Panc1 (cell line): ENCODE results near the gene TBC1D2. TPM values are rescaled to one million over a fixed set of nuclear protein-coding genes. Genes with fewer than 3 reads are reported as not detected.

Experiments used
- ATAC-seq: fragments of 200-7000 bp; cut with Tn5 transposase; 2 replicates; pipeline ENCODE4 v1.9.1; 2020; ENCODE audit warnings: mild to moderate bottlenecking, moderate library complexity
- BruUV-seq: library from RNA; stranded (reverse); fragments of 400-500 nt; replicated peaks from 2 replicates; lab custom pipeline; 2021; lab: Mats Ljungman, UMichigan
- CTCF ChIA-PET: fragments of 300-600 bp; sonication (Branson Sonifier 250); formaldehyde crosslinking; loops from one replicate; lab custom pipeline; 2022; ENCODE audit warnings: antibody characterized with exemption; lab: Charles Lee
- POLR2A ChIA-PET: fragments of 300-600 bp; sonication (Branson Sonifier 250); formaldehyde crosslinking; loops from one replicate; lab custom pipeline; 2022; ENCODE audit warnings: antibody characterized with exemption; lab: Charles Lee
- DNase-seq: peaks from one replicate; pipeline ENCODE4 v3.0.0-alpha.2; 2010; ENCODE audit warnings: low read depth, low spot score
- H3K27ac ChIP-seq: 2 replicates; pipeline ENCODE4 v1.5.1; 2011; ENCODE audit warnings: mild to moderate bottlenecking, low read length, inconsistent platforms
- H3K27me3 ChIP-seq: fragments of 200-500 bp; sonication (Bioruptor generic); 2 replicates; pipeline ENCODE4 v1.6.0; 2014; ENCODE audit warnings: low read length, inconsistent platforms; ENCODE audit not compliant: control insufficient read depth, insufficient read depth
- H3K36me3 ChIP-seq: fragments of 200-500 bp; sonication (Bioruptor generic); 2 replicates; pipeline ENCODE4 v1.5.1; 2014; ENCODE audit warnings: inconsistent platforms, mild to moderate bottlenecking, low read length, moderate library complexity; ENCODE audit not compliant: control insufficient read depth, insufficient read depth
- H3K4me1 ChIP-seq: 2 replicates; pipeline ENCODE4 v1.5.1; 2011; ENCODE audit warnings: inconsistent platforms, mild to moderate bottlenecking, low read length, moderate library complexity; ENCODE audit not compliant: control insufficient read depth, insufficient read depth
- H3K4me3 ChIP-seq, 2 experiments: 2 replicates each; pipeline ENCODE4 v1.5.1; 2011 to 2012; ENCODE audit warnings: low read depth in 2 of 2, low read length in 2 of 2, mild to moderate bottlenecking in 2 of 2, inconsistent platforms in 1 of 2, moderate library complexity in 1 of 2
- H3K9me3 ChIP-seq: fragments of 200-500 bp; sonication (Bioruptor generic); 2 replicates; pipeline ENCODE4 v1.5.1; 2014; ENCODE audit warnings: low read depth, mild to moderate bottlenecking, inconsistent platforms, low read length, moderate library complexity; ENCODE audit not compliant: control insufficient read depth, insufficient read depth
- CTCF ChIP-seq: fragments of 450-650 bp; IDR thresholded peaks from 2 replicates; pipeline ENCODE4 v1.5.1; 2017; ENCODE audit warnings: mild to moderate bottlenecking
- POLR2AphosphoS5 ChIP-seq: IDR thresholded peaks from 2 replicates; pipeline ENCODE4 v1.6.1; 2012; ENCODE audit warnings: mild to moderate bottlenecking, low read depth, low read length, moderate library complexity
- REST ChIP-seq, 2 experiments: IDR thresholded peaks; 2 replicates each; pipeline ENCODE4 v1.6.1; 2011 to 2012; ENCODE audit warnings: low read depth in 2 of 2, control low read depth in 1 of 2, low read length in 1 of 2, mild to moderate bottlenecking in 1 of 2, moderate library complexity in 1 of 2; ENCODE audit not compliant: insufficient read depth in 1 of 2
- SIN3A ChIP-seq: IDR thresholded peaks from 2 replicates; pipeline ENCODE4 v1.6.1; 2012; ENCODE audit warnings: low read depth, mild to moderate bottlenecking, low read length, moderate library complexity, borderline replicate concordance; ENCODE audit not compliant: insufficient read depth
- TCF7L2 ChIP-seq: IDR thresholded peaks from 2 replicates; pipeline ENCODE4 v1.6.1; 2011; ENCODE audit warnings: mild to moderate bottlenecking, low read depth, low read length, inconsistent platforms
- in situ Hi-C: cut with HindIII; loops from 2 replicates; pipeline ENCODE4 v1.10.0; 2016; ENCODE audit warnings: low sequenced_read_pairs, low pct_unique_long_range_greater_than_20kb
- intact Hi-C: fragments of 100-400 bp; cut with micrococcal nuclease; formaldehyde crosslinking; loops from one replicate; pipeline ENCODE4 v1.10.0; 2022; ENCODE audit not compliant: unreplicated experiment
- total RNA-seq: library from RNA; stranded (reverse); gene quantifications from one replicate; pipeline ENCODE4 v1.2.1, GENCODE V29; 2021; ENCODE audit not compliant: unreplicated experiment

TBC1D2 gene
- total RNA-seq, 1 experiment from 2014 or later: 2.4 TPM

- Histone ChIP-seq H3K9me3 (no peaks in the 10 kb centered on the region), H3K27me3 (no peaks in the 10 kb centered on the region), H3K27ac (no peak overlapping the region), H3K36me3 (no peaks in the 10 kb centered on the region), H3K4me3 (no peak overlapping the region), H3K4me1 (no peaks in the 10 kb centered on the region)
- no TSS peak for BruUV-seq
- TF ChIP-seq POLR2AphosphoS5 (no peak), REST (IDR thresholded peaks at IDR 0.05; ENCODE audit: insufficient read depth in 1 of 2, low read depth in 2 of 2, low read length in 1 of 2) (no peak), TCF7L2 (no peak), SIN3A (no peak), CTCF (no peak)
- intact Hi-C loops: no loop called here
- no peak for DNase-seq
- POLR2A ChIA-PET: no interaction called here
- in situ Hi-C loops: no loop called here
- CTCF ChIA-PET: no interaction called here
- ATAC-seq: no peak
These were observed 43.0 kb upstream of the TBC1D2 start for GRCh38 chr9:98298476-98298875.

- no peaks in the 10 kb centered on the region for H3K36me3 ChIP-seq
- intact Hi-C loops (no loop called here), in situ Hi-C loops (no loop called here)
- POLR2A ChIA-PET: no interaction called here
- no peak for DNase-seq
- ATAC-seq: no peak
- no TSS peak for BruUV-seq
- CTCF ChIA-PET: no interaction called here
- no peaks in the 10 kb centered on the region for H3K4me1 ChIP-seq
- H3K27me3 ChIP-seq: no peaks in the 10 kb centered on the region
- no peak overlapping the region for H3K4me3 ChIP-seq
- no peaks in the 10 kb centered on the region for H3K9me3 ChIP-seq
- H3K27ac ChIP-seq: no peak overlapping the region
- TF ChIP-seq TCF7L2 (no peak), REST (IDR thresholded peaks at IDR 0.05; ENCODE audit: insufficient read depth in 1 of 2, low read depth in 2 of 2, low read length in 1 of 2) (no peak), POLR2AphosphoS5 (no peak), SIN3A (no peak), CTCF (no peak)
These were observed 40.4 kb upstream of the TBC1D2 start for GRCh38 chr9:98295824-98296223.
